Stimulated activated memory B cell treated with anti-CD40 and anti-IgM and Interleukin-4, amounts not matched to agents 10 μg/mL and 1 μg/mL and 100 μg/mL, for 72 hours (primary cell): ENCODE data around the gene PARP11.
A peak's percentile ranks its signal among the peaks of the same experiment; 100 is the strongest.

Source experiments
- ATAC-seq: fragments of 150-1000 bp; cut with Tn5 transposase; 2 replicates; pipeline ENCODE4 v1.10.0; 2021
- H3K27ac Mint-ChIP-seq: one replicate; pipeline ENCODE4 v1.8.0; 2022; ENCODE audit warnings: mild to moderate bottlenecking, mixed read lengths
- H3K27me3 Mint-ChIP-seq: one replicate; pipeline ENCODE4 v1.8.0; 2022; ENCODE audit warnings: mixed read lengths
- H3K36me3 Mint-ChIP-seq: one replicate; pipeline ENCODE4 v1.8.0; 2022; ENCODE audit warnings: mixed read lengths
- H3K4me1 Mint-ChIP-seq: one replicate; pipeline ENCODE4 v1.8.0; 2022; ENCODE audit warnings: mixed read lengths
- H3K4me3 Mint-ChIP-seq: one replicate; pipeline ENCODE4 v1.8.0; 2022; ENCODE audit warnings: mild to moderate bottlenecking, moderate library complexity, mixed read lengths
- H3K9me3 Mint-ChIP-seq: one replicate; pipeline ENCODE4 v1.8.0; 2022; ENCODE audit warnings: mixed read lengths

Gene PARP11

GRCh38 chr12:3816266-3816665 is 56.9 kb downstream of the PARP11 start:
- Mint-ChIP-seq H3K36me3 (peaks cover 25% of the 10 kb centered on the region), H3K27ac (no peak overlapping the region), H3K27me3 (no peaks in the 10 kb centered on the region), H3K4me3 (no peak overlapping the region), H3K9me3 (no peaks in the 10 kb centered on the region), H3K4me1 (no peaks in the 10 kb centered on the region)
- no peak for ATAC-seq

GRCh38 chr12:3815094-3815766 is 58.0 kb downstream of the PARP11 start:
- Mint-ChIP-seq H3K36me3 (peaks cover 35% of the 10 kb centered on the region), H3K4me1 (peaks cover 8% of the 10 kb centered on the region), H3K27ac (no peak overlapping the region), H3K4me3 (no peak overlapping the region), H3K27me3 (no peaks in the 10 kb centered on the region), H3K9me3 (peaks cover 5% of the 10 kb centered on the region)
- no peak for ATAC-seq

GRCh38 chr12:3810540-3810939 is 62.7 kb downstream of the PARP11 start:
- Mint-ChIP-seq H3K4me1 (peaks cover 8% of the 10 kb centered on the region), H3K36me3 (peaks cover 46% of the 10 kb centered on the region), H3K27me3 (no peaks in the 10 kb centered on the region), H3K27ac (peak overlapping the region; percentile 42), H3K9me3 (peaks cover 6% of the 10 kb centered on the region), H3K4me3 (no peak overlapping the region)
- no peak for ATAC-seq

- H3K9me3 Mint-ChIP-seq = peaks cover 6% of the 10 kb centered on the region
- peaks cover 8% of the 10 kb centered on the region for H3K4me1 Mint-ChIP-seq
- no peak for ATAC-seq
- H3K27ac Mint-ChIP-seq = peak overlapping the region; percentile 42
- H3K36me3 Mint-ChIP-seq = peaks cover 46% of the 10 kb centered on the region
- H3K4me3 Mint-ChIP-seq = no peak overlapping the region
- no peaks in the 10 kb centered on the region for H3K27me3 Mint-ChIP-seq
Observed at GRCh38 chr12:3810016-3810370, 63.2 kb downstream of the PARP11 start.

GRCh38 chr12:3809357-3810015 is 63.7 kb downstream of the PARP11 start:
- ATAC-seq = no peak
- no peak overlapping the region for H3K4me3 Mint-ChIP-seq
- H3K27ac Mint-ChIP-seq = peak overlapping the region; percentile 42
- peaks cover 6% of the 10 kb centered on the region for H3K9me3 Mint-ChIP-seq
- H3K36me3 Mint-ChIP-seq = peaks cover 46% of the 10 kb centered on the region
- no peaks in the 10 kb centered on the region for H3K27me3 Mint-ChIP-seq
- peaks cover 8% of the 10 kb centered on the region for H3K4me1 Mint-ChIP-seq

GRCh38 chr12:3805077-3805476 is 68.1 kb downstream of the PARP11 start:
- Mint-ChIP-seq H3K27ac (no peak overlapping the region), H3K36me3 (peaks cover 15% of the 10 kb centered on the region), H3K4me1 (no peaks in the 10 kb centered on the region), H3K4me3 (no peak overlapping the region), H3K9me3 (no peaks in the 10 kb centered on the region), H3K27me3 (no peaks in the 10 kb centered on the region)
- no peak for ATAC-seq

- Mint-ChIP-seq H3K27ac (no peak overlapping the region), H3K4me1 (no peaks in the 10 kb centered on the region), H3K9me3 (no peaks in the 10 kb centered on the region), H3K4me3 (no peak overlapping the region), H3K36me3 (peaks cover 11% of the 10 kb centered on the region), H3K27me3 (no peaks in the 10 kb centered on the region)
- peak; percentile 59 for ATAC-seq
Observed at GRCh38 chr12:3803865-3804472, 69.2 kb downstream of the PARP11 start.

GRCh38 chr12:3802721-3803120 is 70.5 kb downstream of the PARP11 start:
- H3K4me1 Mint-ChIP-seq = no peaks in the 10 kb centered on the region
- H3K9me3 Mint-ChIP-seq = no peaks in the 10 kb centered on the region
- H3K4me3 Mint-ChIP-seq = no peak overlapping the region
- H3K27me3 Mint-ChIP-seq = no peaks in the 10 kb centered on the region
- no peak overlapping the region for H3K27ac Mint-ChIP-seq
- ATAC-seq = no peak
- H3K36me3 Mint-ChIP-seq = peaks cover 19% of the 10 kb centered on the region

GRCh38 chr12:3797531-3798048 is 75.6 kb downstream of the PARP11 start:
- ATAC-seq = no peak
- no peak overlapping the region for H3K27ac Mint-ChIP-seq
- no peak overlapping the region for H3K4me3 Mint-ChIP-seq

GRCh38 chr12:3795492-3796133 is 77.6 kb downstream of the PARP11 start:
- no peaks in the 10 kb centered on the region for H3K27me3 Mint-ChIP-seq
- H3K36me3 Mint-ChIP-seq = peaks cover 32% of the 10 kb centered on the region
- no peaks in the 10 kb centered on the region for H3K9me3 Mint-ChIP-seq
- no peak for ATAC-seq
- H3K27ac Mint-ChIP-seq = no peak overlapping the region
- H3K4me1 Mint-ChIP-seq = no peaks in the 10 kb centered on the region
- H3K4me3 Mint-ChIP-seq = no peak overlapping the region

More at GRCh38 chr12:3797531-3798048, 75.6 kb downstream of the PARP11 start:
- Mint-ChIP-seq H3K36me3 (peaks cover 24% of the 10 kb centered on the region), H3K27me3 (no peaks in the 10 kb centered on the region), H3K9me3 (no peaks in the 10 kb centered on the region), H3K4me1 (no peaks in the 10 kb centered on the region)

- ATAC-seq = no peak
- Mint-ChIP-seq H3K27ac (no peak overlapping the region), H3K27me3 (no peaks in the 10 kb centered on the region), H3K4me1 (no peaks in the 10 kb centered on the region), H3K9me3 (no peaks in the 10 kb centered on the region), H3K4me3 (no peak overlapping the region), H3K36me3 (peaks cover 32% of the 10 kb centered on the region)
Observed at GRCh38 chr12:3795066-3795465, 78.1 kb downstream of the PARP11 start.

GRCh38 chr12:3792623-3793288 is 80.4 kb downstream of the PARP11 start:
- no peaks in the 10 kb centered on the region for H3K9me3 Mint-ChIP-seq
- ATAC-seq = no peak
- peaks cover 41% of the 10 kb centered on the region for H3K36me3 Mint-ChIP-seq
- H3K4me3 Mint-ChIP-seq = no peak overlapping the region
- H3K27me3 Mint-ChIP-seq = no peaks in the 10 kb centered on the region
- H3K27ac Mint-ChIP-seq = no peak overlapping the region
- no peaks in the 10 kb centered on the region for H3K4me1 Mint-ChIP-seq

GRCh38 chr12:3791256-3791874 is 81.8 kb downstream of the PARP11 start:
- H3K4me1 Mint-ChIP-seq = no peaks in the 10 kb centered on the region
- no peak for ATAC-seq
- H3K4me3 Mint-ChIP-seq = no peak overlapping the region
- H3K36me3 Mint-ChIP-seq = peaks cover 48% of the 10 kb centered on the region
- H3K27ac Mint-ChIP-seq = no peak overlapping the region
- H3K9me3 Mint-ChIP-seq = no peaks in the 10 kb centered on the region
- H3K27me3 Mint-ChIP-seq = no peaks in the 10 kb centered on the region

GRCh38 chr12:3790642-3791041 is 82.6 kb downstream of the PARP11 start:
- no peak for ATAC-seq
- H3K4me3 Mint-ChIP-seq = no peak overlapping the region
- no peak overlapping the region for H3K27ac Mint-ChIP-seq
- no peaks in the 10 kb centered on the region for H3K9me3 Mint-ChIP-seq
- H3K36me3 Mint-ChIP-seq = peaks cover 48% of the 10 kb centered on the region
- no peaks in the 10 kb centered on the region for H3K27me3 Mint-ChIP-seq
- H3K4me1 Mint-ChIP-seq = no peaks in the 10 kb centered on the region

GRCh38 chr12:3789838-3790237 is 83.4 kb downstream of the PARP11 start:
- Mint-ChIP-seq H3K4me3 (no peak overlapping the region), H3K27ac (no peak overlapping the region)
- ATAC-seq = no peak

More at GRCh38 chr12:3789838-3790237, 83.4 kb downstream of the PARP11 start:
- H3K9me3 Mint-ChIP-seq = no peaks in the 10 kb centered on the region
- no peaks in the 10 kb centered on the region for H3K4me1 Mint-ChIP-seq
- peaks cover 48% of the 10 kb centered on the region for H3K36me3 Mint-ChIP-seq
- no peaks in the 10 kb centered on the region for H3K27me3 Mint-ChIP-seq
